ENCODE measurements around the gene PIK3CA. TPM values are rescaled to one million over a fixed set of nuclear protein-coding genes. Genes with fewer than 3 reads are reported as not detected.

The PIK3CA gene
- total and polyA plus RNA-seq, 2 experiments from 2014 or later, result 5.1 to 13.4 TPM

DNA sequence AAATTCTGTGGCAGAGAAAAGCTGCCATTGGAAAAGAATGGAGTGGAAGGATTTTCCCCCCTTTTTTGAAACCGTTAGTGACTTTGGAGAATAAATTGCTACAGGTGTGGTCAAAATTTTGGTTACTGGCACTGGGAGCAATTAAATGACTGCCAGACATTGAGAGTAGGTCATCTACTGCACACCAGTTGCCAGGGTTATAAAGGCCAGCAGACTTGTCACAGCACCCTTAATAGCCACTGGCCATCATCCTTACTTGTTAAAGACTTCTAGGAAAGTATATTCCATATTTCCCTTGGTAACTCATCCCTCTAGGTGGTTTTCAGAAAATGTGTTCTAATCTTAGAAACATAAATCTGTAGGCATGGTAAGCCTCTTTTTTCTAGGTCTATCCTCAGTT, 8.0 kb downstream of the PIK3CA start:
- peaks cover 4% of the 10 kb centered on the region; the same call in 1 of the 3 replicates for H3K36me3 Mint-ChIP-seq (ENCODE audit: low read depth)
- no peaks in the 10 kb centered on the region for H3K9me2 ChIP-seq (ENCODE audit: insufficient read depth)
- no peak overlapping the region for H3K4me3 ChIP-seq
- H3K4me1 ChIP-seq (ENCODE audit: insufficient read depth), result peaks cover 12% of the 10 kb centered on the region
- H4K20me1 ChIP-seq (replicated peaks; ENCODE audit: insufficient read depth), result no peaks in the 10 kb centered on the region; the same call in 1 of the 2 replicates
- no peak for ATAC-seq
- no peak overlapping the region for H3K27ac ChIP-seq (ENCODE audit: low read depth)
- no peak overlapping the region for H3K4me2 ChIP-seq
- no peak overlapping the region for H3K4me3 Mint-ChIP-seq
- TF ChIP-seq STAT1 (IDR thresholded peaks at IDR 0.05; ENCODE audit: unreplicated experiment), result no peak
- TF ChIP-seq NANOG (IDR thresholded peaks at IDR 0.05; ENCODE audit: borderline replicate concordance), result no peak
- TF ChIP-seq ZNF331 (CRISPR knock-in tag; IDR thresholded peaks at IDR 0.05; ENCODE audit: low read depth), result no peak
- no peak for TF ChIP-seq POLR2AphosphoS5 (IDR thresholded peaks at IDR 0.05; ENCODE audit: low read depth)
- no peak for TF ChIP-seq JUNB (IDR thresholded peaks at IDR 0.05; ENCODE audit: unreplicated experiment)
- TF ChIP-seq, protein P1, sequence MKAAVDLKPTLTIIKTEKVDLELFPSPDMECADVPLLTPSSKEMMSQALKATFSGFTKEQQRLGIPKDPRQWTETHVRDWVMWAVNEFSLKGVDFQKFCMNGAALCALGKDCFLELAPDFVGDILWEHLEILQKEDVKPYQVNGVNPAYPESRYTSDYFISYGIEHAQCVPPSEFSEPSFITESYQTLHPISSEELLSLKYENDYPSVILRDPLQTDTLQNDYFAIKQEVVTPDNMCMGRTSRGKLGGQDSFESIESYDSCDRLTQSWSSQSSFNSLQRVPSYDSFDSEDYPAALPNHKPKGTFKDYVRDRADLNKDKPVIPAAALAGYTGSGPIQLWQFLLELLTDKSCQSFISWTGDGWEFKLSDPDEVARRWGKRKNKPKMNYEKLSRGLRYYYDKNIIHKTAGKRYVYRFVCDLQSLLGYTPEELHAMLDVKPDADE (IDR thresholded peaks at IDR 0.05), result no peak
- TF ChIP-seq, protein P2, sequence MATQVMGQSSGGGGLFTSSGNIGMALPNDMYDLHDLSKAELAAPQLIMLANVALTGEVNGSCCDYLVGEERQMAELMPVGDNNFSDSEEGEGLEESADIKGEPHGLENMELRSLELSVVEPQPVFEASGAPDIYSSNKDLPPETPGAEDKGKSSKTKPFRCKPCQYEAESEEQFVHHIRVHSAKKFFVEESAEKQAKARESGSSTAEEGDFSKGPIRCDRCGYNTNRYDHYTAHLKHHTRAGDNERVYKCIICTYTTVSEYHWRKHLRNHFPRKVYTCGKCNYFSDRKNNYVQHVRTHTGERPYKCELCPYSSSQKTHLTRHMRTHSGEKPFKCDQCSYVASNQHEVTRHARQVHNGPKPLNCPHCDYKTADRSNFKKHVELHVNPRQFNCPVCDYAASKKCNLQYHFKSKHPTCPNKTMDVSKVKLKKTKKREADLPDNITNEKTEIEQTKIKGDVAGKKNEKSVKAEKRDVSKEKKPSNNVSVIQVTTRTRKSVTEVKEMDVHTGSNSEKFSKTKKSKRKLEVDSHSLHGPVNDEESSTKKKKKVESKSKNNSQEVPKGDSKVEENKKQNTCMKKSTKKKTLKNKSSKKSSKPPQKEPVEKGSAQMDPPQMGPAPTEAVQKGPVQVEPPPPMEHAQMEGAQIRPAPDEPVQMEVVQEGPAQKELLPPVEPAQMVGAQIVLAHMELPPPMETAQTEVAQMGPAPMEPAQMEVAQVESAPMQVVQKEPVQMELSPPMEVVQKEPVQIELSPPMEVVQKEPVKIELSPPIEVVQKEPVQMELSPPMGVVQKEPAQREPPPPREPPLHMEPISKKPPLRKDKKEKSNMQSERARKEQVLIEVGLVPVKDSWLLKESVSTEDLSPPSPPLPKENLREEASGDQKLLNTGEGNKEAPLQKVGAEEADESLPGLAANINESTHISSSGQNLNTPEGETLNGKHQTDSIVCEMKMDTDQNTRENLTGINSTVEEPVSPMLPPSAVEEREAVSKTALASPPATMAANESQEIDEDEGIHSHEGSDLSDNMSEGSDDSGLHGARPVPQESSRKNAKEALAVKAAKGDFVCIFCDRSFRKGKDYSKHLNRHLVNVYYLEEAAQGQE (IDR thresholded peaks at IDR 0.05; ENCODE audit: unreplicated experiment), result no peak
- TF ChIP-seq EZH2 (IDR thresholded peaks at IDR 0.05; ENCODE audit: low read depth, unreplicated experiment), result no peak
- TF ChIP-seq CREB1 (CRISPR knock-in tag; IDR thresholded peaks at IDR 0.05; ENCODE audit: low read depth), result no peak
- no peak for TF ChIP-seq ZNF114 (CRISPR knock-in tag; IDR thresholded peaks at IDR 0.05)
- TF ChIP-seq, protein P3, sequence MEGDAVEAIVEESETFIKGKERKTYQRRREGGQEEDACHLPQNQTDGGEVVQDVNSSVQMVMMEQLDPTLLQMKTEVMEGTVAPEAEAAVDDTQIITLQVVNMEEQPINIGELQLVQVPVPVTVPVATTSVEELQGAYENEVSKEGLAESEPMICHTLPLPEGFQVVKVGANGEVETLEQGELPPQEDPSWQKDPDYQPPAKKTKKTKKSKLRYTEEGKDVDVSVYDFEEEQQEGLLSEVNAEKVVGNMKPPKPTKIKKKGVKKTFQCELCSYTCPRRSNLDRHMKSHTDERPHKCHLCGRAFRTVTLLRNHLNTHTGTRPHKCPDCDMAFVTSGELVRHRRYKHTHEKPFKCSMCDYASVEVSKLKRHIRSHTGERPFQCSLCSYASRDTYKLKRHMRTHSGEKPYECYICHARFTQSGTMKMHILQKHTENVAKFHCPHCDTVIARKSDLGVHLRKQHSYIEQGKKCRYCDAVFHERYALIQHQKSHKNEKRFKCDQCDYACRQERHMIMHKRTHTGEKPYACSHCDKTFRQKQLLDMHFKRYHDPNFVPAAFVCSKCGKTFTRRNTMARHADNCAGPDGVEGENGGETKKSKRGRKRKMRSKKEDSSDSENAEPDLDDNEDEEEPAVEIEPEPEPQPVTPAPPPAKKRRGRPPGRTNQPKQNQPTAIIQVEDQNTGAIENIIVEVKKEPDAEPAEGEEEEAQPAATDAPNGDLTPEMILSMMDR (conservative IDR thresholded peaks at IDR 0.05; ENCODE audit: low read depth in 2 of 2), result no peak
- TF ChIP-seq EZH2phosphoT487 (IDR thresholded peaks at IDR 0.05; ENCODE audit: unreplicated experiment), result no peak
- TF ChIP-seq, protein P4, sequence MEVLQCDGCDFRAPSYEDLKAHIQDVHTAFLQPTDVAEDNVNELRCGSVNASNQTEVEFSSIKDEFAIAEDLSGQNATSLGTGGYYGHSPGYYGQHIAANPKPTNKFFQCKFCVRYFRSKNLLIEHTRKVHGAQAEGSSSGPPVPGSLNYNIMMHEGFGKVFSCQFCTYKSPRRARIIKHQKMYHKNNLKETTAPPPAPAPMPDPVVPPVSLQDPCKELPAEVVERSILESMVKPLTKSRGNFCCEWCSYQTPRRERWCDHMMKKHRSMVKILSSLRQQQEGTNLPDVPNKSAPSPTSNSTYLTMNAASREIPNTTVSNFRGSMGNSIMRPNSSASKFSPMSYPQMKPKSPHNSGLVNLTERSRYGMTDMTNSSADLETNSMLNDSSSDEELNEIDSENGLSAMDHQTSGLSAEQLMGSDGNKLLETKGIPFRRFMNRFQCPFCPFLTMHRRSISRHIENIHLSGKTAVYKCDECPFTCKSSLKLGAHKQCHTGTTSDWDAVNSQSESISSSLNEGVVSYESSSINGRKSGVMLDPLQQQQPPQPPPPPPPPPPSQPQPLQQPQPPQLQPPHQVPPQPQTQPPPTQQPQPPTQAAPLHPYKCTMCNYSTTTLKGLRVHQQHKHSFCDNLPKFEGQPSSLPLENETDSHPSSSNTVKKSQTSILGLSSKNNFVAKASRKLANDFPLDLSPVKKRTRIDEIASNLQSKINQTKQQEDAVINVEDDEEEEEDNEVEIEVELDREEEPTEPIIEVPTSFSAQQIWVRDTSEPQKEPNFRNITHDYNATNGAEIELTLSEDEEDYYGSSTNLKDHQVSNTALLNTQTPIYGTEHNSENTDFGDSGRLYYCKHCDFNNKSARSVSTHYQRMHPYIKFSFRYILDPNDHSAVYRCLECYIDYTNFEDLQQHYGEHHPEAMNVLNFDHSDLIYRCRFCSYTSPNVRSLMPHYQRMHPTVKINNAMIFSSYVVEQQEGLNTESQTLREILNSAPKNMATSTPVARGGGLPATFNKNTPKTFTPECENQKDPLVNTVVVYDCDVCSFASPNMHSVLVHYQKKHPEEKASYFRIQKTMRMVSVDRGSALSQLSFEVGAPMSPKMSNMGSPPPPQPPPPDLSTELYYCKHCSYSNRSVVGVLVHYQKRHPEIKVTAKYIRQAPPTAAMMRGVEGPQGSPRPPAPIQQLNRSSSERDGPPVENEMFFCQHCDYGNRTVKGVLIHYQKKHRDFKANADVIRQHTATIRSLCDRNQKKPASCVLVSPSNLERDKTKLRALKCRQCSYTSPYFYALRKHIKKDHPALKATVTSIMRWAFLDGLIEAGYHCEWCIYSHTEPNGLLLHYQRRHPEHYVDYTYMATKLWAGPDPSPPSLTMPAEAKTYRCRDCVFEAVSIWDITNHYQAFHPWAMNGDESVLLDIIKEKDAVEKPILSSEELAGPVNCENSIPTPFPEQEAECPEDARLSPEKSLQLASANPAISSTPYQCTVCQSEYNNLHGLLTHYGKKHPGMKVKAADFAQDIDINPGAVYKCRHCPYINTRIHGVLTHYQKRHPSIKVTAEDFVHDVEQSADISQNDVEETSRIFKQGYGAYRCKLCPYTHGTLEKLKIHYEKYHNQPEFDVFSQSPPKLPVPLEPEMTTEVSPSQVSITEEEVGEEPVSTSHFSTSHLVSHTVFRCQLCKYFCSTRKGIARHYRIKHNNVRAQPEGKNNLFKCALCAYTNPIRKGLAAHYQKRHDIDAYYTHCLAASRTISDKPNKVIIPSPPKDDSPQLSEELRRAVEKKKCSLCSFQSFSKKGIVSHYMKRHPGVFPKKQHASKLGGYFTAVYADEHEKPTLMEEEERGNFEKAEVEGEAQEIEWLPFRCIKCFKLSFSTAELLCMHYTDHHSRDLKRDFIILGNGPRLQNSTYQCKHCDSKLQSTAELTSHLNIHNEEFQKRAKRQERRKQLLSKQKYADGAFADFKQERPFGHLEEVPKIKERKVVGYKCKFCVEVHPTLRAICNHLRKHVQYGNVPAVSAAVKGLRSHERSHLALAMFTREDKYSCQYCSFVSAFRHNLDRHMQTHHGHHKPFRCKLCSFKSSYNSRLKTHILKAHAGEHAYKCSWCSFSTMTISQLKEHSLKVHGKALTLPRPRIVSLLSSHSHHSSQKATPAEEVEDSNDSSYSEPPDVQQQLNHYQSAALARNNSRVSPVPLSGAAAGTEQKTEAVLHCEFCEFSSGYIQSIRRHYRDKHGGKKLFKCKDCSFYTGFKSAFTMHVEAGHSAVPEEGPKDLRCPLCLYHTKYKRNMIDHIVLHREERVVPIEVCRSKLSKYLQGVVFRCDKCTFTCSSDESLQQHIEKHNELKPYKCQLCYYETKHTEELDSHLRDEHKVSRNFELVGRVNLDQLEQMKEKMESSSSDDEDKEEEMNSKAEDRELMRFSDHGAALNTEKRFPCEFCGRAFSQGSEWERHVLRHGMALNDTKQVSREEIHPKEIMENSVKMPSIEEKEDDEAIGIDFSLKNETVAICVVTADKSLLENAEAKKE (CRISPR knock-in tag; IDR thresholded peaks at IDR 0.05), result no peak
- H3K27ac Mint-ChIP-seq, result no peak overlapping the region
- no peaks in the 10 kb centered on the region for H3F3A ChIP-seq (replicated peaks; ENCODE audit: low read depth)
- H3K36me3 ChIP-seq (ENCODE audit: insufficient read depth), result no peaks in the 10 kb centered on the region
- H3K9me3 Mint-ChIP-seq, result peaks cover 5% of the 10 kb centered on the region; the same call in 1 of the 3 replicates
- no peaks in the 10 kb centered on the region for H3K27me3 ChIP-seq (ENCODE audit: insufficient read depth)
- DNase-seq (ENCODE audit: low spot score), result no peak
- no peaks in the 10 kb centered on the region for H3K27me3 Mint-ChIP-seq (ENCODE audit: insufficient read depth, low read depth, poor library complexity)
- H3K79me2 ChIP-seq (replicated peaks; ENCODE audit: insufficient read depth), result peaks cover 100% of the 10 kb centered on the region
- peaks cover 9% of the 10 kb centered on the region for H3K4me1 Mint-ChIP-seq
- no peak overlapping the region for H2AFZ ChIP-seq
